PC-9 (cell line): ENCODE data around the gene ACACA.

Source experiments
- EZH2 ChIP-seq: fragments of 200-600 bp; sonication (generic); IDR thresholded peaks from 2 replicates; pipeline ENCODE4 v1.8.0; 2017; ENCODE audit warnings: antibody characterized with exemption, low read depth
- TF ChIP-seq, protein P1 (sequence below): fragments of 200-600 bp; sonication (generic); conservative IDR thresholded peaks from 2 replicates; pipeline ENCODE4 v1.6.1; 2017; ENCODE audit warnings: mixed run types, antibody characterized with exemption, mild to moderate bottlenecking, moderate library complexity

GRCh38 chr17:37429453-37429852 is 22.8 kb upstream of the ACACA start:
- TF ChIP-seq, protein P1, sequence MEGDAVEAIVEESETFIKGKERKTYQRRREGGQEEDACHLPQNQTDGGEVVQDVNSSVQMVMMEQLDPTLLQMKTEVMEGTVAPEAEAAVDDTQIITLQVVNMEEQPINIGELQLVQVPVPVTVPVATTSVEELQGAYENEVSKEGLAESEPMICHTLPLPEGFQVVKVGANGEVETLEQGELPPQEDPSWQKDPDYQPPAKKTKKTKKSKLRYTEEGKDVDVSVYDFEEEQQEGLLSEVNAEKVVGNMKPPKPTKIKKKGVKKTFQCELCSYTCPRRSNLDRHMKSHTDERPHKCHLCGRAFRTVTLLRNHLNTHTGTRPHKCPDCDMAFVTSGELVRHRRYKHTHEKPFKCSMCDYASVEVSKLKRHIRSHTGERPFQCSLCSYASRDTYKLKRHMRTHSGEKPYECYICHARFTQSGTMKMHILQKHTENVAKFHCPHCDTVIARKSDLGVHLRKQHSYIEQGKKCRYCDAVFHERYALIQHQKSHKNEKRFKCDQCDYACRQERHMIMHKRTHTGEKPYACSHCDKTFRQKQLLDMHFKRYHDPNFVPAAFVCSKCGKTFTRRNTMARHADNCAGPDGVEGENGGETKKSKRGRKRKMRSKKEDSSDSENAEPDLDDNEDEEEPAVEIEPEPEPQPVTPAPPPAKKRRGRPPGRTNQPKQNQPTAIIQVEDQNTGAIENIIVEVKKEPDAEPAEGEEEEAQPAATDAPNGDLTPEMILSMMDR = no peak
- no peak for TF ChIP-seq EZH2
